ENCODE results near the gene SLC39A10.

The SLC39A10 gene

DNA sequence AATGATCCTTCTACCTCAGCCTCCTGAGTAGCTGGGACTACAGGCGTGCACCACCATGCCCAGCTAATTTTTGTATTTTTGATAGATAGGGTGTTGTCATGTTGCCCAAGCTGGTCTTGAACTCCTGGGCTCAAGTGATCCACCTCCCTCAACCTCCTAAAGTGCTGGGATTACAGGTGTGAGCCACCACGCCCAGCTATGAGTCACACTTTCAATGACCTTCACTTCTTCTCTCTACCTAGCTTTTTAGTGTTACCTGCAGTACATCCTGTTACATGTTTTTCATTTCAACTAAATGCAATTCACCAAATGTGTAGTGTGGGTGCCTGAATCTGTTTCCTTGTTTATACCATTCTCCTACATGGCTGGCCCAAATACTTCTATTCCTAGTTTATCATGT is 64.0 kb downstream of the SLC39A10 start:
- DNase-seq = no peak

GRCh38 chr2:195722075-195722474 is 65.0 kb downstream of the SLC39A10 start:
- no peak for DNase-seq

DNA sequence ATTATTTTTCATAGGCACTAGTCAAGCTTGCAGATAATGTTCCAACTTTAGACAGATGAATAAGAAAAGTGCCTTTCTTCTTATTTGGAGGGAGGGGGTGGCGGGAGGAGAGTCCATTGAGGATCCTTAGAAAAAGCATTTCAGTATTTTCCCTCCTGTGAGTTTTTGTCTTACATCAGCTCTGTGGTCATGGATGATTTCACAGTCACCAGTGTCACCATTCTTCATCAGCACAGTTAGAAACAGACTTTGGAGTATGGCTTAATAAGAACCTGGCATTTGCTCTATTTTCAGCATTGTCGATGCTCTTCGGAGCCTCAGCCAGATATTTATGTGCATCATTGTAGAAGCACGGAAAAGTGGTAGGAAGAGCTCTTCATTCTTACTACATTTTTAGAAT is 70.1 kb downstream of the SLC39A10 start:
- DNase-seq = no peak

DNA sequence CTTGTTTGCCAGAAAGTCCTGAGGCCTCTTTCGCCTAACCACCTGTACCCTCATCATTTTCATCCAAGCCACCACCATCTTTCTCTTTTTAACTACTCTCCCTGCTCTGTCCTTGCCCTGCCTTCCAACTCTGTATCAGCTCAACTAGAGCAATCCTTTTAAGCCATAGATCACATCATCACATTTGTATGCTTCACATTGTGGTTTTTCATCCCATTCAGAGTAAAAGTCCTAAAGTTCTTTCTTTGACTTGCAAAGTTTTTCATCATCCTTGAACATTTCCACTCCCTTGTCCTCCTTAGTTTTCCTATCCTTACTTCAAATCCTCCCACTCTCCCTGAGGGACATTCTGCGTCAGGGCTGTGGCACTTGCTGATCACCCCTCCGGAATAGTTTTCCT is 73.9 kb downstream of the SLC39A10 start:
- DNase-seq = no peak

- no peak for DNase-seq
These were observed 75.5 kb downstream of the SLC39A10 start for GRCh38 chr2:195732574-195732973.

GRCh38 chr2:195733831-195734230 is 76.8 kb downstream of the SLC39A10 start:
- no peak for DNase-seq

GRCh38 chr2:195734395-195734794 is 77.4 kb downstream of the SLC39A10 start:
- no peak for DNase-seq

- no peak for DNase-seq
These were observed 77.9 kb downstream of the SLC39A10 start for GRCh38 chr2:195734931-195735330.

GRCh38 chr2:195735347-195735746 is 78.3 kb downstream of the SLC39A10 start:
- no peak for DNase-seq

DNA sequence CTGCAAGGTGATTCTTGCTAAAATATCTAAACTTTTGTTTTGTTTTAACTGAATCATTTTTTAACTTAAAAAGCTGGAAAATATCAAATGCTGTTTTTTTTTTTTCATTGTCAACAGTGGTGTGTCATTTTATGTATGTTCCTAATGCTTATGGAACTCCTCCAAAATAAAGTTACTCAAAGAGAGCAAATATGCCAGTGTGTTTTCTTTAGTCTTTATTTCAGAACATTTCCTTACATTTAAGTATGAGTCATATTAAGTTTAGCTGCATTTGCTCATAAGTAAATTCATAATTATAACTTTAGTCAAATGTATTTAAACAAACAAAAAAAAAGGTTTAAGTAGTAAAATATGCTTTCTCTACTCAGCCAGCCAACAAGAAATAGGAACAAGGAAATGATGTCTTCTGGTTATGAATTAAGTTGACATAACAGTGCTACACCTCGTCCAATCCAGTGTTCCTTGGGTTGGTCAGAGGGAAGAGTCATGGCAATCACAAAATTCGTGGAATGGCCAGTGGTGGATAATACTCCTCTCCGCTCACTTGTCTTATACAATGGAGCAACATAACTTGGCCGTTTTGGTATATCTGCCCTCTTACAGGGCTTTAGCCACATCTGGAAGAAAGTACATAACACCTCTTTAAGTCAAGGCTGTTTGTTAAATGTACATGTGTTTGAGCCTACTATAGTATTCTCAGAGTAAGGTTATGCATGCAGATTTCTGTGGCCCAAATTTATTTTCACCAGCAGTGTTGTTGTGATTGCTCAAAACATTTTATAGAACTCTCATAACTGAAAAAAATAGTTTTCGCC is 80.7 kb downstream of the SLC39A10 start:
- DNase-seq = no peak

GRCh38 chr2:195741191-195741590 is 84.2 kb downstream of the SLC39A10 start:
- no peak for DNase-seq

DNA sequence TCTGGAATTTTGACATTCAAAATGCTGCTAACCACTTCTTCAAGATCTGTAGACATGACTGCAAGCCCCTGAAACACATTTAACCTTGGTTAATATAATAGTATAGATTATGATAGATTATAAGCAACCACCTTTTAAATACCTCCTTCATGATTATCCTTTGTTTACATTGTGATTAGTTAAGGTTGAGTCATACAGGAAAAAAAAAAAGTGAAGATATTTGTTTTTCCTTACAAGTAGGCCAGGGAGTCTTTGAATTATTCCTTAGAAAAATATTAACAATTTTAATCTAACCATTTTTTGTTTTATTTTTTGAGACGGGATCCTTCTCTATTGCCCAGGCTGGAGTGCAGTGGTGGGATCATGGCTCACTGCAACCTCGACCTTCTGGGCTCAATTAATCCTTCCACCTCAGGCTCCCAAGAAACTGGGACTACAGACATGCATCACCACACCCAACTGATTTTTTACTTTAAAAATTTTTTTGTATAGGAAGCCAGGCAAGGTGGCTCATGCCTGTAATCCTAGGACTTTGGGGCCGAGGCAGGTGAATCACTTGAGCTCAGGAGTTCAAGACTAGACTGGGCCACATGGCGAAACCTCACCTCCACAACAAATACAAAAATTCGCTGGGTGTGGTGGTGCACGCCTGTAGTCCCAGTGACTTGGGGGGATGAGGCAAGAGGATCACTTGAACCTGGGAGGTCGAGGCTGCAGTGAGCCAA is 99.4 kb downstream of the SLC39A10 start:
- no peak for DNase-seq

- no peak for DNase-seq
These were observed 101.8 kb downstream of the SLC39A10 start for GRCh38 chr2:195758846-195759245.

DNA sequence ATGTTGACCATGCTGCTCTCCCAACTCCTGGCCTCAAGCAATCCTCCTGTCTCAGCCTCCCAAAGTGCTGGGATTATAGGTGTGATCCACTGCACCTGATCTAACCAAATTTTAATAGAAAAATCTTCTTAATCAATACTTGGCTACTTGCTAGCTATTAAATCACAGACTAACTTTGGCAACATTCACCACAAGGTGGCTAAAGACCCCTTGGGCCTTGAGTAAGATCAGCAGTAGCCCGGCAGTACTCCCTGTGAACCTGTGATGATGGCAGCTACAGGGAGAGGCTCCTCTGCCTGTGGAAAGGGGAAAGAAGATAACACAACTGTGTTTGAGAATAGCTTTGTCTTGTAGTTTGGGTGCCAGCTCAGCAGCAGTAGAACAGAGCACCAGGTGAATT is 102.9 kb downstream of the SLC39A10 start:
- DNase-seq = no peak

DNA sequence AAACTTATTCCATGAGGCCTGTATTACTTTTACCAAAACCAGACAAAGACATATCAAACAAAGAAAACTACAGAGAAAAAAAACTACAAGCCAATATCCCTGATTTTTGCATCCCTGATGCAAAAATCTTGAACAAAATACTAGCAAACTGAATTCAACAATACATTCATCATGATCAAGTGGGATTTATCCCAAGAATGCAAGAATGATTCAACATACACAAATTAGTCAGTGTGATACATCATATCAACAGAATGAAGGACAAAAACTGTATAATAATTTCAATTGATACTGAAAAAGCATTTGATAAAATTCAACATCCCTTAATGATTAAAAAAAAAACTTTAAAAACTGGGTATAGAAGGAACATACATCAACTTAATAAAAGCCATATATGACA is 106.8 kb downstream of the SLC39A10 start:
- no peak for DNase-seq

DNA sequence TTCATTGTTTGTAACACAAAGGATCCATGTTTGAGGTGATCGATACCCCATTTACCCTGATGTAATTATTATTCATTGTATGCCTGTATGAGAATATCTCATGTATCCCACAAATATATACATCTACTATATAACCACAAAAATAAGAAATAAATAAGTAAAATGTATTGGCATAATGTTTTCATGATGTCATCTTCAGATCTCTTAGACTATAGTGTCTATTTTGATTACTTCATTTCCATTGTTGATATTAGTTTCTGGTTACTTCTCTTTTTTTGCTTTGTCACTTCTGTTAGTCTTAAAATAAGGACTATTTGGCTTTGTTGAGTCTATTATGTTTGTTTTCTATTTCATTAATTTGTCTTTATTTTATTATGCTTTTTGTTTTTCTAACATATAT is 109.7 kb downstream of the SLC39A10 start:
- DNase-seq = no peak

- DNase-seq = no peak
These were observed 111.4 kb downstream of the SLC39A10 start for GRCh38 chr2:195768431-195768830.

GRCh38 chr2:195769975-195770374 is 112.9 kb downstream of the SLC39A10 start:
- no peak for DNase-seq

- DNase-seq = no peak
These were observed 122.5 kb downstream of the SLC39A10 start for GRCh38 chr2:195779491-195779890.

DNA sequence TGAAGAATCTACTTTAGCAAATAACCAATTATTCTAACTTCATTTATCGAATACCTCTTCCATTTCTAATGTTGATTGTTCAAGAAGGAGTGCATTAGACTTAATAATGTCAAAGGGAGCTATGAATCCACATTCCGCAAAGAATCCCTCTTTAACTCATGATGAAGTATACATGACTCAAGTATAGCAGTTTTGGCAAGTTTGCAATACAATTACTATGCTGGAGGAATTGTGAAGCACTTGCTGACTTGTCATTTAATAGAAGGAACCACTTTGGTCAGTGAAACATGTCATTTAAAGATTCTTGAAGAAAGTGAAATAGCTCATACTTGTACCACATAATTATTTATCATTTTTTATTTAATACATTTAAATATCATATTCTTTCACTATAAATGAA is 125.1 kb downstream of the SLC39A10 start:
- DNase-seq = no peak
